Adipocyte (in vitro differentiated cells): ENCODE data around the gene WDR37.

Experiments
- DNase-seq: peaks from one replicate; pipeline ENCODE4 v3.0.0-alpha.2; 2015; ENCODE audit warnings: low read depth
- H3K27me3 ChIP-seq: replicated peaks from 2 replicates; pipeline ENCODE4 v1.7.0; 2013; ENCODE audit warnings: mild to moderate bottlenecking, low read length, moderate library complexity; ENCODE audit not compliant: control insufficient read depth, insufficient read depth
- H3K36me3 ChIP-seq: 2 replicates; pipeline ENCODE4 v1.7.0; 2013; ENCODE audit warnings: low read length, mild to moderate bottlenecking, moderate library complexity; ENCODE audit not compliant: control insufficient read depth, insufficient read depth, severe bottlenecking
- H3K4me1 ChIP-seq: 2 replicates; pipeline ENCODE4 v1.7.0; 2013; ENCODE audit warnings: mild to moderate bottlenecking, low read length, moderate library complexity; ENCODE audit not compliant: control insufficient read depth, insufficient read depth
- H3K4me3 ChIP-seq: 2 replicates; pipeline ENCODE4 v1.7.0; 2013; ENCODE audit warnings: mild to moderate bottlenecking, low read length, moderate library complexity
- H3K9ac ChIP-seq: 2 replicates; pipeline ENCODE4 v1.7.0; 2013; ENCODE audit warnings: mild to moderate bottlenecking, low read length, moderate library complexity
- H3K9me3 ChIP-seq: 2 replicates; pipeline ENCODE4 v1.7.0; 2013; ENCODE audit warnings: mild to moderate bottlenecking, low read length, moderate library complexity; ENCODE audit not compliant: control insufficient read depth

The WDR37 gene

DNA sequence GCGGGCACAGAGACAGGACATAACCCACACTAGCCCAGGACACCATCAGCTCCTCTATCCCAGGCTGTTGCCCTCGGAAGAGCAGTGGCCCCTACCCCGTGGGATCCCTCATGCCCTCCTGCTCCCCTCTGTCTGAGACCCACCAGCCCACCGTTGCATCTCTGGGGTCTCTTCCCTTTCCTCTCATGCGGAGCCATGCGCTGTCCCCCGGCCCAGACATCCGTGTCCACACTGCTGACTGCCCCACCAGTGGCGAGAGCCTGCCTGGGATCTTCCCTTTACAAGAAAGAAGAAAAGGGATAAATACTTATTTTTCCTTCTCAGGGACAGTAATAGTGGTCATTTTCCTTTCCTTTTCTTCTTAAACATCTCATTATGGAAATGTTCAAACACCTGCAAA, 115.4 kb downstream of the WDR37 start:
- Histone ChIP-seq H3K4me1 (no peaks in the 10 kb centered on the region), H3K9me3 (no peaks in the 10 kb centered on the region), H3K9ac (no peak overlapping the region), H3K4me3 (no peak overlapping the region), H3K36me3 (no peaks in the 10 kb centered on the region), H3K27me3 (peaks cover 20% of the 10 kb centered on the region)
- no peak for DNase-seq

DNA sequence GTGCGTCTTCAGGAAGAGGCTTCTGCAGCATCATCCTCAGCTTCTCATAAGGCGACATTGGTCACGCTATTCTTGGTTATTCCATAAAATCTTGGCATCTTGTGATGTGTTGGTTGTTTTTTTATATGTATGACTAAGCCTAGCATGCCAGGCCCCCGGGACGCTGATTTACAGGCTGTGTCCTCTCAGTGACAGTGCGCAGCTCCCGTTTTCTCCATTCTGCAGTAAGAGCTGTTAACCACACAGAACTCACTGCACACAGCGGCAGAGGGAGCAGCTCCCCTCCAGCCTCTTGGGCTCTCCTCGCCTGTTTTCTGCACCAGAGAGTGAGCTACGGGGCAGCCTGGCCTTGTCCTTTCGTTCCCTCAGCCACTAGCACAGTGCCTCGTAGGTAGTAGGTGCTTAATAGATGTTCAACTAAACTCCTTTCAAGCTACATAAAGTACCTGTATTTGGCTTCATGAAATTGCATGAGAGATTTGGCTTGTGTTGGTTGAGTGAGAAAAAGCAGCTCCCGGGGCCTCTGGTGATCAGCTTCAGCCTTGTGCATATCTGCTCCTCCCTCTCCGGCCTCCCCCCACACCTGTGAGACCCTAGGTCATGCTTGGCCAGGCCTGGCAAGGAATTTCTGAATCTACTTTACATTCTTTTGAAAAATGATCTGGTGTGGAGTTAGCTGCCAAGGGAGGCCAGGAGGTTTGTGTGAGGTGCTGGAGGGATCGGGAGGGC, 116.2 kb downstream of the WDR37 start:
- H3K9me3 ChIP-seq, result no peaks in the 10 kb centered on the region
- no peaks in the 10 kb centered on the region for H3K36me3 ChIP-seq
- H3K9ac ChIP-seq, result no peak overlapping the region
- no peak overlapping the region for H3K4me3 ChIP-seq
- H3K27me3 ChIP-seq, result peaks cover 17% of the 10 kb centered on the region
- DNase-seq, result no peak
- H3K4me1 ChIP-seq, result no peaks in the 10 kb centered on the region

DNA sequence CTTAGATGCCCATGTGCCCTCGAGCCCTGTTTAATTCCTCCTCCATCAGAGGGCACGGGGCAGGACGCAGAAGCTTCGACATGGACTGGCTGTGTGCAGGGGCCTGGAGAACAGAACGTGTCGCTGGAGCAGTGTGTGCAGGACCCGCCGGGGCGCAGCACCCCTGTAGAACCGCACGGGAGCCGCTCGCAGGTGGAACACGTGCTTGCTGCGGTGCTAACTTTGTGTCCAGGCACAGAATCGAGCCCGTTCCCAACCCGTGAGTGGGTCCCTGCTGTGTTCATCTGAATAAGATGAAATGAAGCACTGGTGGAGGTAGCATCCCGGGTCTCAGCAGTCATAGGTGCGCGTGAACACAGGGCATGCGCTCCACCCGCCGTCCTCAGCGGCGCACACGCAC, 116.9 kb downstream of the WDR37 start:
- H3K27me3 ChIP-seq, result peaks cover 16% of the 10 kb centered on the region
- H3K4me3 ChIP-seq, result no peak overlapping the region
- H3K4me1 ChIP-seq, result no peaks in the 10 kb centered on the region
- H3K9me3 ChIP-seq, result no peaks in the 10 kb centered on the region
- H3K9ac ChIP-seq, result no peak overlapping the region
- no peaks in the 10 kb centered on the region for H3K36me3 ChIP-seq
- no peak for DNase-seq

DNA sequence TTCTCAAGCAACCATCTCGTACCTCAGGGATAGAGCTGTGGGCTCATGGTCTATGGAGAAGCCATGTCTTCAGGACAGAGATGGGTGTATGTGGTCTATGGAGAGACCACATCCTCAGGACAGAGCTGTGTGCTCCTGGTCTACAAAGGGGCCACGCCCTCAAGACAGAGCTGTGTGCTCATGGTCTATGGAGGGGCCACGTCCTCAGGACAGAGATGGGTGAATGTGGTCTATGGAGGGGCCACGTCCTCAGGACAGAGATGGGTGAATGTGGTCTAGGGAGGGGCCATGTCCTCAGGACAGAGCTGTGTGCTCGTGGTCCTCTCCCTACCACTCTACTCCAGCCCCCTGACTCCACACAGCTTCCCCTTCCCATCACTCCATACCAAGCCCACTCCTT, 117.8 kb downstream of the WDR37 start:
- Histone ChIP-seq H3K4me1 (no peaks in the 10 kb centered on the region), H3K9ac (no peak overlapping the region), H3K9me3 (no peaks in the 10 kb centered on the region), H3K27me3 (peaks cover 14% of the 10 kb centered on the region), H3K36me3 (no peaks in the 10 kb centered on the region), H3K4me3 (no peak overlapping the region)
- no peak for DNase-seq

DNA sequence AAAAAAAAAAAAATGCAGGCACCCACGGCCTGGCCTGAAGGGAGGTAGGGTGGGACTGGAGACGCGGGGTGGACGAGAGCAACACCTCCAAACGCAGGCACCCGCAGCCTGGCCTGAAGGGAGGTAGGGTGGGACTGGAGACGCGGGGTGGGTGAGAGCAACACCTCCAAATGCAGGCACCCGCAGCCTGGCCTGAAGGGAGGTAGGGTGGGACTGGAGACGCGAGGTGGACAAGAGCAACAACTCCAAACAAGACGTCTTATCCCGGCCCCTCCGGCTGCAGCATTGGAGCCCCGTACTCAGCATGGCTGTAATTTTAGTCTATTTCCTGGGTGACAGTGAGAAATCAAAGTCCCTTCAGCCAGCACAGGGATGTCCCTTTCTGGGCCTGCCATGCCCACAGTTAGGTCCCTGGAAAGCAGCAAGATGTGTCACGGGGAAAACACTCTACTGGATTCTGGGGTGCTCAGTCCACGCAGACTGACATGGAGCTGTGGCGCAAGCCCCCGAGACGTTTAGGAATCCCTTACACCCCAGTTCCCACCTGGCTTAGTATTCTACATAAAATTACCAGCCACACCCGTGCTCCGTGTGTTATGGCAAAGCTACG, 119.9 kb downstream of the WDR37 start:
- DNase-seq, result no peak
- no peak overlapping the region for H3K4me3 ChIP-seq
- H3K9ac ChIP-seq, result no peak overlapping the region
- H3K9me3 ChIP-seq, result no peaks in the 10 kb centered on the region
- H3K4me1 ChIP-seq, result no peaks in the 10 kb centered on the region
- peaks cover 11% of the 10 kb centered on the region for H3K27me3 ChIP-seq
- no peaks in the 10 kb centered on the region for H3K36me3 ChIP-seq

DNA sequence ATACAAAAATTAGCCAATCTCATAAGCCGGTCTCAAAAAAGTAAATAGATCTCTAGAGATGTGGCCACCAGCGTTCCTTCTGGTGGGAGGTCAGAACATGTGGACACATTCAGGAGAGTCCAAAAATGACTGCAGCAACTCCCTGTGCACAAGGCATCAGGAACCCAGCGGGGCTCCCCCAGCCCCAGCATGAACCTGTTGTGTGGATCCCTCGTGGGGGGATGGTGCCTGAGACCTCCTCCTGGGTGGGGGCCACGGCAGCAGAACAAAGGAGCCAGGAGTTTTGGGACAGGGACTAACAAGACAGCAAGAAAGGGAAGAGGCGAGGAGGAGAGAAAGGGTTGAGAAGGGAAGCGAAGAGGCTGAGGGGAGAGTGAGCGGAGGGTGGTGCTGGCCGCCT, 121.8 kb downstream of the WDR37 start:
- Histone ChIP-seq H3K4me1 (no peaks in the 10 kb centered on the region), H3K9me3 (no peaks in the 10 kb centered on the region), H3K9ac (no peak overlapping the region), H3K36me3 (no peaks in the 10 kb centered on the region), H3K27me3 (peaks cover 6% of the 10 kb centered on the region), H3K4me3 (no peak overlapping the region)
- DNase-seq, result no peak

DNA sequence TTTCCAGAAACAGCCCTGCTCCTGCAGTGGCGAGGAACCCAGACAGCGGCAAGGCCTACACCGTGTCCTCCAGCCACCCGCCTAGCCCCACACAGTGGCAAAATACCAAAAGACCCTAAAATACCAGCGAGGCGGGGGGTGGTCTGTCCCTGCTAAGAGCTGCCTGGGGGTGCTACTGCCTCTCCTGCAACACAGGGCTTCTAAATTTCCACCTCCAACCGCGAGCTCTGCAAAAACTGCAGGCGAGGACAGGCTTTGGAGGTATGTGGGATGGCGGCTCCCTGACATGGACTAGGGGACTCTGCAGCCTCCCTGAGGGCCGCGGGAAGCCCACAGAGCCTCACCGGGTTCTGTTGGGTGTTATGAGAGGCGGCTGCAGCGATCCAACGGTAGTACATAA, 122.3 kb downstream of the WDR37 start:
- no peak for DNase-seq
- H3K4me3 ChIP-seq, result no peak overlapping the region
- peaks cover 12% of the 10 kb centered on the region for H3K27me3 ChIP-seq
- H3K4me1 ChIP-seq, result no peaks in the 10 kb centered on the region
- H3K9me3 ChIP-seq, result no peaks in the 10 kb centered on the region
- H3K36me3 ChIP-seq, result no peaks in the 10 kb centered on the region
- no peak overlapping the region for H3K9ac ChIP-seq

DNA sequence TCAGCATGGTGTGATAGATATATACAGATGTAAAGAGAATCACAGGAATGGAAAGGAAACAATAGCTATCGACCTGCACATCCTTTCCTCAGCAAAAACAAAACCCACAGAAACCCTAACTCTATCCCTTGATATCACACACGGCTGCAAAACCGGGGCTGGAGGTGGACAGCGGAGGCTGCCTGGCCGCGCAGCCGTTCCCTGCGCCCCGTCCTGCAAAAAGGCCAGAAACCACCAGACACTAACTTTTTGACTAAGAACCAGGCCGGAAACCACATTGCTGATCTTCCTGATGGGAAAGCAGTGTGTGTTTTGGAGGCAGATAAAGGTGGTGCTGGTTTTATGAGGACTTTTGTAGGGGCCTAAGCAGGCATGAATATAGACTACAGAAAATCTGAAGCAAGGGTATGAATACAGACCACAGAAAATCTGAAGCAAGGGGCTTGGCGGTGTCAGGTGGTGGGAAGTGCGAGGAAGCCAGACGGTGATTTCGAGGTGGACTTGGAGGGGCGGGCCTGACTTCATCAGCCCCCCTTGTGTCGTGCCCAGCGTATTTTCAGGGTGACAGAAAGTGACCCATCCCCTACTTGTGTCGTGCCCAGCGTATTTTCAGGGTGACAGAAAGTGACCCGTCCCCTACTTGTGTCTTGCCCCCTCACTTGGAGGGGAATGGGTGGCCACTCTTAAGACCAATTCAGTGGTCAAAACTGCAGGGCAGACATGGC, 123.3 kb downstream of the WDR37 start:
- no peak overlapping the region for H3K4me3 ChIP-seq
- no peak for DNase-seq
- H3K9ac ChIP-seq, result no peak overlapping the region

DNA sequence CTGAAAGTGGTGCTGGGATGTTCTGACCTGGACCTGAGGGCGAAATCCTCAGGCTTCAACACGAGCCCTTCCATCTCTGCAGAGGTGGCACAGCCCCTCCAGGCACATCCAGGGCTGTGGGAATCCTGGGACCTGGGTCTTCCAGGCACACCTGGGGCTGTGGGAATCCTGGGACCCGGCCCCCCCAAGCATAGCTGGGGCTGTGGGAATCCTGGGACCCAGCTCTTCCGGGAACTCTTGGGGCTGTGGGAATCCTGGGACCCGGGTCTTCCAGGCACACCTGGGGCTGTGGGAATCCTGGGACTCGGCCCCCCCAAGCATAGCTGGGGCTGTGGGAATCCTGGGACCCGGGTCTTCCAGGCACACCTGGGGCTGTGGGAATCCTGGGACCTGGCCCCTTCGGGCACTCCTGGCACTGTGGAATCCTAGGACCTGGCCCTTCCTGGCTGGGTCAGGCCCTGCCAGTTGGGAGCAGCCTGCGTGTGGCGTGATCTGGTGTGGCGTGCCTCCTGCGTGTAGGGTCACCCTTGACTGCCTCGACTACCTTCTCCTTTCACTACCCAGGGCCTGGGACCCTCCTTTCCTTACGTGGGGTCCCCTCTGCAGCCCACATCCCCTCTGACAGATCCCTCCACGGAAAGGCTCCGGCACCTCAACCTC, 124.0 kb downstream of the WDR37 start:
- no peak overlapping the region for H3K9ac ChIP-seq
- no peaks in the 10 kb centered on the region for H3K36me3 ChIP-seq
- H3K27me3 ChIP-seq, result peaks cover 15% of the 10 kb centered on the region
- H3K4me1 ChIP-seq, result no peaks in the 10 kb centered on the region
- no peak overlapping the region for H3K4me3 ChIP-seq
- H3K9me3 ChIP-seq, result no peaks in the 10 kb centered on the region
- no peak for DNase-seq

More for the DNA sequence above, 123.3 kb downstream of the WDR37 start:
- Histone ChIP-seq H3K9me3 (no peaks in the 10 kb centered on the region), H3K4me1 (no peaks in the 10 kb centered on the region), H3K27me3 (peaks cover 15% of the 10 kb centered on the region), H3K36me3 (no peaks in the 10 kb centered on the region)

DNA sequence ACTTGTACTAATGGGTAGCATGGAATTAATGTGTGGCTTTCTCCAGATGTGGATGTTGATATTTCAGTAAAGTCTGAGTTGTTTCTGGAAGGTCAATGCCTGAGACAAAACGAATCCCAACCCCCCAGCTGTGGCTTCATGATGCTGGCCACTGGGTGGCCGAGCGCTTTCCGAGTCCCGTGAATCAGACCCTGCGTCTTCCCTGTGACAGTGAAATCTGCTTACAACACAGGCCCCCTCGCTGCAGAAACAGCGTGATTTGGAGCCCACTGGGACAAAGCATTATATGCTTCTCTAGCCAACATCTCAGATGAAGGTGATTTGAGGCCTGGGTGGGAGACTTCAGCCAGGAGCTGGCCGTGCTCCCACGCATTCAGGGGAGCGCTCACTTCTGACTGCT, 124.7 kb downstream of the WDR37 start:
- H3K4me1 ChIP-seq, result no peaks in the 10 kb centered on the region
- H3K4me3 ChIP-seq, result no peak overlapping the region
- peaks cover 12% of the 10 kb centered on the region for H3K27me3 ChIP-seq
- H3K9me3 ChIP-seq, result no peaks in the 10 kb centered on the region
- no peaks in the 10 kb centered on the region for H3K36me3 ChIP-seq
- DNase-seq, result no peak
- no peak overlapping the region for H3K9ac ChIP-seq
